Nephron progenitor cell (in vitro differentiated cells): ENCODE data around the gene THUMPD2.

Source experiments
- DNase-seq: peaks from one replicate; pipeline ENCODE4 v3.0.0; 2021
- H3K27ac Mint-ChIP-seq: 2 replicates; pipeline ENCODE4 v1.8.0; 2021; ENCODE audit warnings: mild to moderate bottlenecking, moderate library complexity, mixed read lengths
- H3K27me3 Mint-ChIP-seq: 2 replicates; pipeline ENCODE4 v1.8.0; 2021; ENCODE audit warnings: mild to moderate bottlenecking, low read depth, mixed read lengths; ENCODE audit not compliant: poor library complexity
- H3K36me3 Mint-ChIP-seq: 2 replicates; pipeline ENCODE4 v1.8.0; 2021; ENCODE audit warnings: low read depth, mixed read lengths
- H3K4me1 Mint-ChIP-seq: 2 replicates; pipeline ENCODE4 v1.8.0; 2021; ENCODE audit warnings: mixed read lengths
- H3K4me3 Mint-ChIP-seq: 2 replicates; pipeline ENCODE4 v1.8.0; 2021; ENCODE audit warnings: mild to moderate bottlenecking, moderate library complexity, mixed read lengths
- H3K9me3 Mint-ChIP-seq: 2 replicates; pipeline ENCODE4 v1.8.0; 2021; ENCODE audit warnings: mild to moderate bottlenecking, moderate library complexity, mixed read lengths
- TF ChIP-seq, protein P1 (sequence below): fragments of 200-600 bp; sonication (generic); IDR thresholded peaks from 2 replicates; pipeline ENCODE4 v1.5.0; 2021; ENCODE audit warnings: antibody characterized with exemption

Gene THUMPD2

DNA sequence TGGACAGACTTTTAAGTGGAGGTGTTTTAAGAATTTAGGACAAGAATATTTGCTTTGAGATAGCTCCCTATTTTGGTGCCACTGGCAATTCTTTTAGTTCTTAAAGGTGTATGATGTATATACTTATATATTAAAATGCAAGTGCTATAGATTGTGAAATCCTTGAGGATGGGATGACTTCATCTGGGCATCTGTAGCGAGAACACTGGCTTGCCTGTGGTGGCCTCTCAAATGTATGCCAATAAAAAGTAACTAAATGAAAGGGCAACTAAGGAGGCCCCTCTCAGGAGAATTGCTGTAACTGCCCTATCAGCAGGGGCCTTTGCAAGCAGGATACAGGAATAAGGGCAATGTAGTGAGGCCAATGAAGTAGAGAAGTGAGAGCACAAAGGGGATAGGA is 2.6 kb upstream of the THUMPD2 start:
- Mint-ChIP-seq H3K27me3 (peaks cover 12% of the 10 kb centered on the region), H3K27ac (peak overlapping the region; percentile 60), H3K4me1 (peaks cover 55% of the 10 kb centered on the region), H3K9me3 (peaks cover 4% of the 10 kb centered on the region), H3K36me3 (peaks cover 14% of the 10 kb centered on the region), H3K4me3 (no peak overlapping the region)
- TF ChIP-seq, protein P1, sequence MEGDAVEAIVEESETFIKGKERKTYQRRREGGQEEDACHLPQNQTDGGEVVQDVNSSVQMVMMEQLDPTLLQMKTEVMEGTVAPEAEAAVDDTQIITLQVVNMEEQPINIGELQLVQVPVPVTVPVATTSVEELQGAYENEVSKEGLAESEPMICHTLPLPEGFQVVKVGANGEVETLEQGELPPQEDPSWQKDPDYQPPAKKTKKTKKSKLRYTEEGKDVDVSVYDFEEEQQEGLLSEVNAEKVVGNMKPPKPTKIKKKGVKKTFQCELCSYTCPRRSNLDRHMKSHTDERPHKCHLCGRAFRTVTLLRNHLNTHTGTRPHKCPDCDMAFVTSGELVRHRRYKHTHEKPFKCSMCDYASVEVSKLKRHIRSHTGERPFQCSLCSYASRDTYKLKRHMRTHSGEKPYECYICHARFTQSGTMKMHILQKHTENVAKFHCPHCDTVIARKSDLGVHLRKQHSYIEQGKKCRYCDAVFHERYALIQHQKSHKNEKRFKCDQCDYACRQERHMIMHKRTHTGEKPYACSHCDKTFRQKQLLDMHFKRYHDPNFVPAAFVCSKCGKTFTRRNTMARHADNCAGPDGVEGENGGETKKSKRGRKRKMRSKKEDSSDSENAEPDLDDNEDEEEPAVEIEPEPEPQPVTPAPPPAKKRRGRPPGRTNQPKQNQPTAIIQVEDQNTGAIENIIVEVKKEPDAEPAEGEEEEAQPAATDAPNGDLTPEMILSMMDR: no peak
- no peak for DNase-seq

DNA sequence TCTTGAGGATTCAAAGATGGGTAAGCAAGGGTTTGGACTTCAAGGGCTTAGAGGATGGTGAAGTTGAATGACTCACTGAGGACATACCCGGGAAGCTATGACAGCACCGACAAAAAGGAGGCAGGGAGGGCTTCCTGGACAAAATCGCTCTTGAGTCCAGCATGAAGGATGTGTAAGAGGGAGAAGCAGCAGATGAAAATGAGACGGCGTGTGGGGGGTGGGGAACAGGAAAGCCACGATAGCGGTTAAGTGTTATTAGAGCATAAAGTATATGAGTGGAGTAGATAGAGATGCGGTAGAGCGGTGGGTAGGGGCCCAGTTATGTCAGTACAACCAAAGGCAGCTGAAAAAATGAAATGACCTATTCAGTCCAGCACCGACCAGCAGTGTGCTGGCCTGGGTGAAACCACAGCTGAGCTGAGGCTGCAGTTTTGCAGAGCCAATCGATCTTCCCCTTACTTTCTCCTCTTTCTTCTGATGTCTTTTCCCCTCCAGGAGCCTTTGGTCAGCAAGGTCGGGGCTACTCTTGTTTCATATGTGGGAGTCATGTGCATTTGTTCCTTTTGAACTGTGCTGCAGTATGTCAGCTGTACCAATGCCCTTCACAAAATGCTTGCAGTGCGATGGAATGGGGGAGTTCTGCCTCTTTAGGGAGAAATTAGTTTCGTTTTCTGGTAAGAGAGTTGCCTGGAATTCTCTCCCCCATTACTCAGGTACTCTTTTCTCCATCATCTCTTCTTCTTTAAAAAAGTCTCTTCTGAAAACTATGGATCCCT is 2.0 kb upstream of the THUMPD2 start:
- H3K27ac Mint-ChIP-seq: peak overlapping the region; percentile 89
- no peak overlapping the region for H3K4me3 Mint-ChIP-seq
- peaks cover 21% of the 10 kb centered on the region for H3K36me3 Mint-ChIP-seq
- H3K4me1 Mint-ChIP-seq: peaks cover 55% of the 10 kb centered on the region
- TF ChIP-seq, protein P1: no peak
- DNase-seq: no peak
- H3K27me3 Mint-ChIP-seq: peaks cover 12% of the 10 kb centered on the region
- H3K9me3 Mint-ChIP-seq: peaks cover 7% of the 10 kb centered on the region

- H3K9me3 Mint-ChIP-seq: peaks cover 9% of the 10 kb centered on the region
- H3K4me1 Mint-ChIP-seq: peaks cover 55% of the 10 kb centered on the region
- no peak overlapping the region for H3K27ac Mint-ChIP-seq
- peaks cover 8% of the 10 kb centered on the region for H3K27me3 Mint-ChIP-seq
- TF ChIP-seq, protein P1: no peak
- peak overlapping the region; percentile 80 for H3K4me3 Mint-ChIP-seq
- peak; percentile 8 for DNase-seq
- H3K36me3 Mint-ChIP-seq: peaks cover 30% of the 10 kb centered on the region
Observed at GRCh38 chr2:39779927-39780326, 869 bp upstream of the THUMPD2 start.

DNA sequence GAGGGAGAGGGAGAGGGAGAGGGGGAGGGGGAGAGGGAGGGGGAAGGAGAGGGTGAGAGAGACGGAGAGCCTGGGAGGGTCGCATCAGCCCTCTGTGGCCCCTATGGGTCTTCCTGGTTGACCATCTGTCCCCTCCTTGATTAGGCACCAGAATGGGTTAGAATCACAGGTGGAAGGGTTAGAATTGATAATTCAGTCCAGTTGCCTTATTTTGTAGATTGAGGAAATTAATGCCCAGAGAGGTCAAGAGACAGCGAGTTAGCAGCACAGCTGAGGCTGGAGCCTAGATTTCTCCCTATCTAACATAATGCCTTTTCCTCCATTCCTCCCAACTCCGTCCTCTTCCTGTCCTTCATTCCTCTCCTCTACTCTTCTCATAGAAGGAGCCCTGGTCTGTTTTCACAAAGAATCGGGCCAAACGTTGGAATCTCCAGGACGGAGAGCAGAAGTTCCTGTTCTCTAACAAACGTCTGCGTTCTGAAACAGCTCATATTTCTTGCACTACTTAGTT is 338 bp upstream of the THUMPD2 start:
- H3K4me3 Mint-ChIP-seq: peak overlapping the region; percentile 80

GRCh38 chr2:39778233-39778632 is 825 bp downstream of the THUMPD2 start:
- peaks cover 9% of the 10 kb centered on the region for H3K9me3 Mint-ChIP-seq
- peaks cover 38% of the 10 kb centered on the region for H3K36me3 Mint-ChIP-seq
- no peak overlapping the region for H3K27ac Mint-ChIP-seq
- DNase-seq: no peak
- TF ChIP-seq, protein P1: no peak
- H3K27me3 Mint-ChIP-seq: peaks cover 5% of the 10 kb centered on the region
- H3K4me3 Mint-ChIP-seq: peak overlapping the region; percentile 92
- H3K4me1 Mint-ChIP-seq: peaks cover 55% of the 10 kb centered on the region

More for the DNA sequence above, 338 bp upstream of the THUMPD2 start:
- H3K36me3 Mint-ChIP-seq: peaks cover 33% of the 10 kb centered on the region
- DNase-seq: no peak
- TF ChIP-seq, protein P1: no peak
- peaks cover 8% of the 10 kb centered on the region for H3K27me3 Mint-ChIP-seq
- peaks cover 55% of the 10 kb centered on the region for H3K4me1 Mint-ChIP-seq
- H3K9me3 Mint-ChIP-seq: peaks cover 9% of the 10 kb centered on the region
- H3K27ac Mint-ChIP-seq: no peak overlapping the region

DNA sequence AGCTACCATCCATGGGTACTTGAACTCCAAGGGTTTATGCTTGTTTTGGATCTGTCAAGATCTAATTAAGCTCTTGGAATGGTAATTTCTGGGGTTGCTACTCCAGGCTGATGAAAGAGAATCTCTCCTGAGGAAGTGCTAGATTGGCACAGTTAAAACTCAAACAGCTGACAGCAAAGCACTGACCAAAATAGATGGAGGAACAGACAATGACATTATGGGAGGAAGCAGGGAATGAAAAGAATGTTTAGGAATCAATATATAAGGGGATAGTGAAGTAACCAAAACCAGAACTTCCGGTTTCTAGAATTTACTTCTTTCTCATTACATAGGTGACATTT is 6.3 kb downstream of the THUMPD2 start:
- no peak for DNase-seq
- Mint-ChIP-seq H3K4me1 (peaks cover 13% of the 10 kb centered on the region), H3K27me3 (no peaks in the 10 kb centered on the region), H3K4me3 (no peak overlapping the region), H3K9me3 (peaks cover 9% of the 10 kb centered on the region), H3K36me3 (peaks cover 82% of the 10 kb centered on the region), H3K27ac (peak overlapping the region; percentile 2)
- TF ChIP-seq, protein P1: no peak
